ENCODE results near the gene ARSA.
"Not testable (repeated sequence)": the region's sequence is repeated elsewhere in the genome, so short reads cannot be mapped to it uniquely, and the experiment has no call there.

Gene ARSA

DNA sequence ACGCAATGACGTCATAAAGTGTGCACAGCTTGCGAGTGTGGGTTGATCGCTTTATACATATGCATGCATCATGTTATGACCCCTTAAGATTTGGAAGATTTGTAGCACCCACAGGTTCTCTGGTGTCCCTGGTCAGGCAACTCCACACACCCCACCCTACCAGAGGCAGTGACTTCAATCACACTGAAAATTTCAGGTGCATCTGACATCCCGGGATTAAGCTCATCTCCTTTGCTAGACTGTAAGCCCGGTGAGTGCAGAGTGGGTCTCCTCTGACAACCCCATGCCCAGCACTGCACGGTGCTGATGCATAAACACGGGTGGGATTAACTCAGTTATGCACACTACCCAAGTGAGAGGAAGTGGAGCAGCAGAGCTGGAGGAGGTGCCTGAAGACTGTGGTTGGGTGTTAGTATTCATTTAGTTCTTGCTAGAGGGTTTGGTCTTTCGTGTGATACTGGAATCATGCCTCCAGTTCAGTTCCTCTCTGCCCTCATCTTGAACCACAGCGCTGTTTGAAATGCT lies 6.5 kb downstream of the ARSA start:
- no peak for TF ChIP-seq PPARA (CRISPR knock-in tag; IDR thresholded peaks at IDR 0.05; ENCODE audit: borderline replicate concordance)
- TF ChIP-seq ZNF8 (CRISPR knock-in tag; IDR thresholded peaks at IDR 0.05): no peak
- TF ChIP-seq ZFP30 (CRISPR knock-in tag; IDR thresholded peaks at IDR 0.05): no peak
- no peak for TF ChIP-seq ISL1 (CRISPR knock-in tag; IDR thresholded peaks at IDR 0.05)
- no peak for TF ChIP-seq CSRNP3 (CRISPR knock-in tag; IDR thresholded peaks at IDR 0.05)
- no peak for TF ChIP-seq GLIS3 (CRISPR knock-in tag; IDR thresholded peaks at IDR 0.05)
- no peak for TF ChIP-seq PATZ1 (CRISPR knock-in tag; IDR thresholded peaks at IDR 0.05; ENCODE audit: borderline replicate concordance)
- no peak for TF ChIP-seq ESRRG (CRISPR knock-in tag; IDR thresholded peaks at IDR 0.05)
- TF ChIP-seq TSHZ2 (CRISPR knock-in tag; IDR thresholded peaks at IDR 0.05): no peak
- no peak for TF ChIP-seq ARNTL (CRISPR knock-in tag; IDR thresholded peaks at IDR 0.05; ENCODE audit: borderline replicate concordance, low read depth)
- no peak for TF ChIP-seq ZFP3 (CRISPR knock-in tag; IDR thresholded peaks at IDR 0.05)
- TF ChIP-seq ZNF565 (CRISPR knock-in tag; conservative IDR thresholded peaks at IDR 0.05; ENCODE audit: low read depth): no peak
- no peak for TF ChIP-seq OSR1 (CRISPR knock-in tag; IDR thresholded peaks at IDR 0.05)
- TF ChIP-seq, protein P1, sequence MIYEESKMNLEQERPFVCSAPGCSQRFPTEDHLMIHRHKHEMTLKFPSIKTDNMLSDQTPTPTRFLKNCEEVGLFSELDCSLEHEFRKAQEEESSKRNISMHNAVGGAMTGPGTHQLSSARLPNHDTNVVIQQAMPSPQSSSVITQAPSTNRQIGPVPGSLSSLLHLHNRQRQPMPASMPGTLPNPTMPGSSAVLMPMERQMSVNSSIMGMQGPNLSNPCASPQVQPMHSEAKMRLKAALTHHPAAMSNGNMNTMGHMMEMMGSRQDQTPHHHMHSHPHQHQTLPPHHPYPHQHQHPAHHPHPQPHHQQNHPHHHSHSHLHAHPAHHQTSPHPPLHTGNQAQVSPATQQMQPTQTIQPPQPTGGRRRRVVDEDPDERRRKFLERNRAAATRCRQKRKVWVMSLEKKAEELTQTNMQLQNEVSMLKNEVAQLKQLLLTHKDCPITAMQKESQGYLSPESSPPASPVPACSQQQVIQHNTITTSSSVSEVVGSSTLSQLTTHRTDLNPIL (CRISPR knock-in tag; IDR thresholded peaks at IDR 0.05; ENCODE audit: low read depth): no peak
- no peak for TF ChIP-seq BACH2 (CRISPR knock-in tag; IDR thresholded peaks at IDR 0.05; ENCODE audit: borderline replicate concordance)
- ATAC-seq: peak; percentile 36

GRCh38 chr22:50620593-50621355 lies 7.2 kb downstream of the ARSA start:
- ATAC-seq: peak; percentile 91
- TF ChIP-seq ZFP3 (CRISPR knock-in tag; IDR thresholded peaks at IDR 0.05) (no peak), BACH2 (CRISPR knock-in tag; IDR thresholded peaks at IDR 0.05; ENCODE audit: borderline replicate concordance) (no peak), ZC3H10 (CRISPR knock-in tag; IDR thresholded peaks at IDR 0.05) (no peak), PATZ1 (CRISPR knock-in tag; IDR thresholded peaks at IDR 0.05; ENCODE audit: borderline replicate concordance) (peak; percentile 69; the same call in 1 of the 2 replicates), GLIS3 (CRISPR knock-in tag; IDR thresholded peaks at IDR 0.05) (no peak)
- TF ChIP-seq, protein P1 (CRISPR knock-in tag; IDR thresholded peaks at IDR 0.05; ENCODE audit: low read depth): no peak

- not testable (repeated sequence) for ATAC-seq
These were observed 13.7 kb downstream of the ARSA start for GRCh38 chr22:50614296-50614695.

Measured in SK-N-SH treated with all-trans-retinoic acid at 6 μM for 48 hours (cell line).